Activated CD4-positive, alpha-beta T cell treated with anti-CD3 and anti-CD28 coated beads for 1 hour (primary cell): ENCODE measurements around the gene RFFL.
A peak's percentile ranks its signal among the peaks of the same experiment; 100 is the strongest.
"Not testable (repeated sequence)": the region's sequence is repeated elsewhere in the genome, so short reads cannot be mapped to it uniquely, and the experiment has no call there.

ENCODE experiments used
- DNase-seq: peaks from one replicate; pipeline ENCODE4 v3.0.0-alpha.2; 2020

The RFFL gene

DNA sequence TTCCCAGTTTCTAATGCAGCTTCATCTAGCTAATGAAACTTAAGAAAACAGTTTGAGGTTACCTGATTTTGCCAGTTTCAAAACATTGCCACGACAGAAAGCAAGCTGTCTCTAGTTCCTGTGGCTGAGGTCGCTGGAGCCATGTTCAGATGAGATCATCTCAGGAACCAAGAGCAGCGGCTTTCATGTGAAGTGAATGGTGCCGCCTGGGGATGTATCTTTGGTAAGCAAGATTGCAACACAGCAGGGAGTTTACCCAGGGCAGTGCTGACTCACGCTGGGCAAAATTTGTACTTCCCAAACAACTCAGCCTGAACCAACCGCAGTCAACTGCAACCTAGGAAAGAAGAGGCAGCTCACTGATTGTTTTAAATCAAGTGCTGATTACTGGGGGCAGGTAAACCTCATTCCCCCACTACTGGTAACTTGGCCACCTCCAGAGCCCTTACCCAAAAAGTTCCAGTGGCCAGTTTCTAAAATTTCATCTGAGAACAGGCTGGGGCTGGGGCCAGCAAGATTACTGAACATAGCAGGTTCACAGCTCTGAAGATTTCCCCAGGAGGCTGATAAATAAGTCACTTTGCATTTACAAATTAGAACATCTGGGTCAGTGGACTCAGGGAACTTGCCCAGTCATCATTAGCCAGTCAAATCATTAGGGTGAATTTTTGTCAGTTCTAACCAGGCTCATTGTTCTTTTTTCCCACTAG is at the start of gene RFFL:
Gene RFFL (minus strand): TSS at position 194 of the 710 bp plus-strand sequence. CDS start 37,154 bp downstream, outside the sequence.
- DNase-seq, result peak; percentile 75

DNA sequence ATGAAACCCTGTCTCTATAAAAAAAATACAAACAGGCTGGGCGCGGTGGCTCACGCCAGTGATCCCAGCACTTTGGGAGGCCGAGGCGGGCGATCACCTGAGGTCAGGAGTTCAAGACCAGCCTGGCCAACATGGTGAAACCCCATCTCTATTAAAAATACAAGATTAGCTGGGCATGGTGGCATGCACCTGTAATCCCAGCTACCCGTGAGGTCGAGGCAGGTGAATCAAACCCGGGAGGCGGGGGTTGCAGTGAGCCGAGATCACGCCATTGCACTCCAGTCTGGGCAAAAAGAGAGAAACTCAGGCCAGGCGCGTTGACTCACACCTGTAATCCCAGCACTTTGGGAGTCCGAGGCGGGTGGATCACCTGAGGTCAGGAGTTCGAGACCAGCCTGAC is 47.3 kb upstream of the RFFL start:
- DNase-seq, result not testable (repeated sequence)

GRCh38 chr17:35104844-35105450 is 41.4 kb upstream of the RFFL start:
- DNase-seq, result no peak

GRCh38 chr17:35103271-35103670 is 39.8 kb upstream of the RFFL start:
- no peak for DNase-seq

DNA sequence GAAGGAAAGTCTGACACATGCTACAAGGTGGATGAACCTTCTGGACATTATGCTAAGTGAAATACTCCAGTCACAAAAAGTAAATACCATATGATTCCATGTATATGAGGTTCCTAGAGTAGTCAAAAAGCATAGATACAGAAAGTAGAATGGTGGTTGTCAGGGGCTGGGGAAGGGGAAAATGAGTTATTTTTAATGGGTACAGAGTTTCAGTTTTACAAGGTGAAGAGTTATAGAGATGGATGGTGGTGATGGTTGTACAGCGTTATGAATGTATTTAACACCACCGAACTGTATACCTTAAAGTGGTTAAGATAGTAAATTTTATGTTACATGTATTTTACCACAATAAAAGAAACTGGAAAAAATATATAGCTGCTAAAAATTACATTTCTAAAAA is 38.2 kb upstream of the RFFL start:
- no peak for DNase-seq

- DNase-seq, result no peak
These were observed 37.5 kb upstream of the RFFL start for GRCh38 chr17:35101036-35101435.

DNA sequence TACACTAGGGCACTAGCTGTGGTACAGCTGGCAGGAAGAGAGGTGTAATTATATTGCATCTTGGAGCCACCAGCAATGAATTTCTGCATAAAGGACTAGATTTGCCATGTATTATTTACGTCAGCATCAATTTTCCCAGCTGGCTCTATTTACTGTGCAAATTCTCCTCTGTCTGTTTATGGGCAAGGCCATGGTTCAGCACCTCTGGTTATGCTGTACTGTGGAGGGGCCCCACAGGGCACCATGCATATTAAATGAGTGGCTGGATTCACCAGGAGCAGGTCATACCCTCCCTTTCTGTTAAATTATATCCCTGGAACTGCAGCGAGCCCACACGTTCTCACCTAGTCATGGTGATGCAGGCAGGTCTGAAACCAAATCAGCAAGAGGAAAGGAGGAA is 36.4 kb upstream of the RFFL start:
- no peak for DNase-seq

DNA sequence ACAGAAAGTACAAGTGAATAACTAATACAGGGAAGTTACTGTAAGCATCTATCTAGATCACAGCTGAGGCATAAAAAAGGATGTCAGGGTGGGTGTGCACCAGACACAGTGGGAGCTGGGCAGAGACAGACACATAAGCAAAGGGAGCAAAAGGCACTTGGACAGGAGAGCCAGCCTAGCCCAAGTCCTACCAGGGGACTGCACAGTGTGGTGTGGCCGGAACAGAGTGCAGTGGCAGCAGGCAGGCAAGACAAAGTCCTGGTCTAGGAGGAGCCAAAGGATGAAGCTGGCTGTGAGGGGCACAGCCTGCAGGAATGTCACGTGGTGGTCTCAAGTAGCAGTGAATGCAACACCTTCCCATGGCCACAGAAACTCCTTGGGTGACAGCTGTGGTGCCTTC is 34.3 kb upstream of the RFFL start:
- no peak for DNase-seq

DNA sequence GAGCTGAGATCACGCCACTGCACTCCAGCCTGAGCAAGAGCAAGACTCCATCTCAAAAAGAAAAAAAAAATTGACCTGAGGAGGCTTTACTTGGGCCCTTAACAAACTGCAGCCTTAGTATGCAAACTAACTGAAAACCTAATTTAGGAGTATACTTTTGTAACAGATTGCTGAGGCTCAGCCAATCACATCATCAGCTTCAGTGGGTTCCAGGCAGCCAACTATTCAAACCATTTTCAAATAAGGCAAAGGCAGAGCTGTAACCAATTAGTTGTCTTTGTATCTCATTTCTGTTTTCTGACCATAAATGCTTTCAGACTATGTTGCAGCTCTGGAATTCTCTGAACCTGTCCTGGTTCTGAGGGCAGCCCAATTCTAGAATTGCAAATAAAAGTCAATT is 32.2 kb upstream of the RFFL start:
- no peak for DNase-seq

GRCh38 chr17:35094902-35095301 is 31.4 kb upstream of the RFFL start:
- DNase-seq, result no peak

GRCh38 chr17:35090707-35091106 is 27.2 kb upstream of the RFFL start:
- not testable (repeated sequence) for DNase-seq

- DNase-seq, result peak; percentile 14
These were observed 26.2 kb upstream of the RFFL start for GRCh38 chr17:35089586-35090296.

- DNase-seq, result peak; percentile 82
These were observed 25.5 kb upstream of the RFFL start for GRCh38 chr17:35088881-35089585.

- DNase-seq, result no peak
These were observed 24.9 kb upstream of the RFFL start for GRCh38 chr17:35088356-35088880.

GRCh38 chr17:35087731-35088355 is 24.3 kb upstream of the RFFL start:
- DNase-seq, result no peak

DNA sequence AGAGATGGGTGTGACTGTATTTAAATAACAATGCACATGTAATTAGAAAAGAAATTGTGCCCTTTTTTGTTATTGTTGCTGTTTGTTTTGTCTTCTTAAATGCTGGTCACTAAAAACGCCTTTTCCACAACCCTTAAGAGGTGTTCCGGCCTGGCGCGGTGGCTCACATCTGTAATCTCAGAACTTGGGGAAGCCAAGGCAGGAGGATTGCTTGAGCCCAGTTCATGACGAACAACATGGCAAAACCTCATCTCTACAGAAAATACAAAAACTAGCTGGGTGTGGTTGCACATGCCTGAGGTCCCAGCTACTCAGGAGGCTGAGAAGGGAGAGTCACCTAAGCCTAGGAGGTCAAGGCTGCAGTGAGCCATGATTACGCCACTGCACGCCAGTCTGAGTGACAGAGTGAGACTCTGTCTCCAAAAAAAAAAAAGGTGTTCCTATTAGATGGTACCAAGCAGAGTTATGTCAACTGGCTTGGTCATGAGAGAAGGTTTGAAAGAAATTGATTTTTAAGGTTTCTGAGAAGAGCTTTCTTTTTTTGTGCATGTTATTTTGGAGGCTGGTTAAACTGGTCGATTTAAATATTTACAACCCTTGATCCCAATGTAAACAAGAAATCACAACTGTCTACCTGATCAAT is 23.5 kb upstream of the RFFL start:
- no peak for DNase-seq

- no peak for DNase-seq
These were observed 22.7 kb upstream of the RFFL start for GRCh38 chr17:35086164-35086563.

DNA sequence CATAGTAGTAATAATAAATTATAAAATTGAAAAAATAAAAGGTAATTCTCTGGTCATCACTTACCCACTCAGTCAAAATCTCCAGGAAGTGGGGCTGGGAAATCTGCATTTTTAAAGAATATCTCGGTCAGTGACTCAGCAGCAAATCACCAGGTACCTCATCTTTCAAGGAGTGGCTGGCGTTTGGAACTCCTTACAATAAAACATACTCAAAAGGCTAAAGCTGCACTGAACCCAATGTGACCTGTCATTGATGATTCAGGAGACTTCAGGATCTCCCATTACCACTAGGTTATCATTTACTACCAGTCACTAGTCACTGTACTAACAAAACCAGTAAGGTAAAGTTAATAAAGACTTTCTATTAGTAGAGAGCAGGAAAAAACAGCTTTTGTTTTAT is 21.5 kb upstream of the RFFL start:
- no peak for DNase-seq

GRCh38 chr17:35083071-35083470 is 19.6 kb upstream of the RFFL start:
- no peak for DNase-seq

- no peak for DNase-seq
These were observed 18.7 kb upstream of the RFFL start for GRCh38 chr17:35082073-35082657.

DNA sequence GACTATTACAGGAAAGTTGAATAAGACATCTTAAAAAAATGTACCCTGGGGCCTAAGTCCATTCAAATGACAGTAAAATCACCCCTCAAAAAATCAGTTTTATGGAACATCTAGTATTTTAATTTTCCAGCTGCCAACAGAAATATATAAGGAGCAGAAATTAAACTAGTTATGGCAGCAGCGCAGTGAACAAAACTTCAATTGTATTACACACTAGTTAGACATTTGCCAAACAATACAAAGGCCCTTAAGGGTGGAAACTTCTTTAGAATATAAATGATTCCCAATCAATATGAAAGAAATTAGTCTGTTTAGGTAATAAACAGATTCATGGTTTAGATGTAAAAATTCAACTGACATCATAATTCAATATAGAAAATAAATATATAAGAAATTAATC is 18.1 kb upstream of the RFFL start:
- no peak for DNase-seq

- DNase-seq, result no peak
These were observed 17.0 kb upstream of the RFFL start for GRCh38 chr17:35080536-35080935.
